Smooth muscle cell of bladder (primary cell): ENCODE data around the gene HSPA2. TPM values are rescaled to one million over a fixed set of nuclear protein-coding genes. Genes with fewer than 3 reads are reported as not detected.

Source experiments
- total RNA-seq: library from RNA; depleted of rRNA; stranded (reverse); fragments of >200 nt; gene quantifications from 2 replicates; pipeline ENCODE4 v1.2.3, GENCODE V29; 2014

Gene HSPA2
- total RNA-seq: 19.9 and 24.7 TPM in 2 replicates

GRCh38 chr14:64540208-64541202, at the start of gene HSPA2:
Gene HSPA2 (plus strand): TSS chr14:64540741. CDS start chr14:64540850, 109 bp downstream.

GRCh38 chr14:64503434-64504309, 36.9 kb upstream of the HSPA2 start, which contains the start of gene ZBTB25:
Gene ZBTB25 (minus strand): TSS chr14:64503838. CDS start chr14:64490533, 13,305 bp downstream.

GRCh38 chr14:64504310-64504896, 36.1 kb upstream of the HSPA2 start, which contains the start of gene ZBTB1:
Gene ZBTB1 (plus strand): TSS chr14:64504770. CDS start chr14:64521505, 16,735 bp downstream.

GRCh38 chr14:64549791-64550620, 9.5 kb downstream of the HSPA2 start, which contains the start of gene PPP1R36:
Gene PPP1R36 (plus strand): TSS chr14:64549961. CDS start chr14:64549998, 37 bp downstream.

Other genes with a start within 250 kb of the HSPA2 start
- under 0.01 and 0.09 TPM in 2 replicates for gene ESR2, start 246.4 kb upstream of the HSPA2 start, total RNA-seq
- 23.3 and 28.8 TPM in 2 replicates for gene MTHFD1, start 152.4 kb upstream of the HSPA2 start, total RNA-seq
- 0.74 and 1.1 TPM in 2 replicates for gene AKAP5, start 75.2 kb upstream of the HSPA2 start, total RNA-seq
- gene ZBTB25, start 36.9 kb upstream of the HSPA2 start, total RNA-seq: 4.6 and 8.0 TPM in 2 replicates
- 35.4 and 51.4 TPM in 2 replicates for gene ZBTB1, start 36.0 kb upstream of the HSPA2 start, total RNA-seq
- gene PPP1R36, start 9.2 kb downstream of the HSPA2 start, total RNA-seq: 0.85 and 1.1 TPM in 2 replicates
- gene PLEKHG3, start 163.7 kb downstream of the HSPA2 start, total RNA-seq: 5.0 and 5.1 TPM in 2 replicates